Measurements from ENCODE around the gene HAUS7.

Gene HAUS7

GRCh38 chrX:153433161-153433680, 37.2 kb downstream of the HAUS7 start:
- no peak for TF ChIP-seq SIN3A (IDR thresholded peaks at IDR 0.05; ENCODE audit: borderline replicate concordance, insufficient read depth, low read length)
- TF ChIP-seq FOXP2 (optimal IDR thresholded peaks at IDR 0.05; ENCODE audit: borderline replicate concordance, extremely low read depth, extremely low read length, insufficient read depth): no peak
- no peak for TF ChIP-seq REST (IDR thresholded peaks at IDR 0.05; ENCODE audit: insufficient read depth in 1 of 2, low read depth in 2 of 2, low read length in 2 of 2)
- TF ChIP-seq TAF1 (IDR thresholded peaks at IDR 0.05; ENCODE audit: borderline replicate concordance, insufficient read depth, low read length): no peak
- no peak for TF ChIP-seq POLR2AphosphoS5 (IDR thresholded peaks at IDR 0.05; ENCODE audit: low read depth, low read length)

GRCh38 chrX:153430796-153431195, 39.6 kb downstream of the HAUS7 start:
- TF ChIP-seq POLR2AphosphoS5 (IDR thresholded peaks at IDR 0.05; ENCODE audit: low read depth, low read length) (no peak), REST (IDR thresholded peaks at IDR 0.05; ENCODE audit: insufficient read depth in 1 of 2, low read depth in 2 of 2, low read length in 2 of 2) (no peak), TAF1 (IDR thresholded peaks at IDR 0.05; ENCODE audit: borderline replicate concordance, insufficient read depth, low read length) (no peak), FOXP2 (optimal IDR thresholded peaks at IDR 0.05; ENCODE audit: borderline replicate concordance, extremely low read depth, extremely low read length, insufficient read depth) (no peak), SIN3A (IDR thresholded peaks at IDR 0.05; ENCODE audit: borderline replicate concordance, insufficient read depth, low read length) (no peak)

GRCh38 chrX:153426204-153426603, 44.2 kb downstream of the HAUS7 start:
- TF ChIP-seq TAF1 (IDR thresholded peaks at IDR 0.05; ENCODE audit: borderline replicate concordance, insufficient read depth, low read length): no peak
- TF ChIP-seq SIN3A (IDR thresholded peaks at IDR 0.05; ENCODE audit: borderline replicate concordance, insufficient read depth, low read length): no peak
- TF ChIP-seq REST (IDR thresholded peaks at IDR 0.05; ENCODE audit: insufficient read depth in 1 of 2, low read depth in 2 of 2, low read length in 2 of 2): no peak
- TF ChIP-seq FOXP2 (optimal IDR thresholded peaks at IDR 0.05; ENCODE audit: borderline replicate concordance, extremely low read depth, extremely low read length, insufficient read depth): no peak
- no peak for TF ChIP-seq POLR2AphosphoS5 (IDR thresholded peaks at IDR 0.05; ENCODE audit: low read depth, low read length)

- no peak for TF ChIP-seq FOXP2 (optimal IDR thresholded peaks at IDR 0.05; ENCODE audit: borderline replicate concordance, extremely low read depth, extremely low read length, insufficient read depth)
- no peak for TF ChIP-seq POLR2AphosphoS5 (IDR thresholded peaks at IDR 0.05; ENCODE audit: low read depth, low read length)
- TF ChIP-seq REST (IDR thresholded peaks at IDR 0.05; ENCODE audit: insufficient read depth in 1 of 2, low read depth in 2 of 2, low read length in 2 of 2): no peak
- TF ChIP-seq TAF1 (IDR thresholded peaks at IDR 0.05; ENCODE audit: borderline replicate concordance, insufficient read depth, low read length): no peak
- no peak for TF ChIP-seq SIN3A (IDR thresholded peaks at IDR 0.05; ENCODE audit: borderline replicate concordance, insufficient read depth, low read length)
Measured at GRCh38 chrX:153423652-153424051, 46.7 kb downstream of the HAUS7 start.

- TF ChIP-seq POLR2AphosphoS5 (IDR thresholded peaks at IDR 0.05; ENCODE audit: low read depth, low read length) (no peak), FOXP2 (optimal IDR thresholded peaks at IDR 0.05; ENCODE audit: borderline replicate concordance, extremely low read depth, extremely low read length, insufficient read depth) (no peak), REST (IDR thresholded peaks at IDR 0.05; ENCODE audit: insufficient read depth in 1 of 2, low read depth in 2 of 2, low read length in 2 of 2) (no peak), SIN3A (IDR thresholded peaks at IDR 0.05; ENCODE audit: borderline replicate concordance, insufficient read depth, low read length) (no peak), TAF1 (IDR thresholded peaks at IDR 0.05; ENCODE audit: borderline replicate concordance, insufficient read depth, low read length) (no peak)
Measured at GRCh38 chrX:153421856-153422255, 48.5 kb downstream of the HAUS7 start.
